Mesendoderm (in vitro differentiated cells): ENCODE results near the gene IPO11.

Source experiments
- DNase-seq: peaks from one replicate; pipeline ENCODE4 v3.0.0; 2013
- H2AK5ac ChIP-seq: 2 replicates; pipeline ENCODE4 v1.6.1; 2013; ENCODE audit warnings: low read length, inconsistent platforms
- H2BK120ac ChIP-seq: 2 replicates; pipeline ENCODE4 v1.6.1; 2013; ENCODE audit warnings: low read depth, mild to moderate bottlenecking, low read length, moderate library complexity, mixed read lengths
- H2BK15ac ChIP-seq: replicated peaks from 2 replicates; pipeline ENCODE4 v1.6.1; 2013; ENCODE audit warnings: low read depth, mild to moderate bottlenecking, moderate library complexity
- H2BK5ac ChIP-seq: 2 replicates; pipeline ENCODE4 v1.6.1; 2013; ENCODE audit warnings: low read length, inconsistent platforms
- H3K18ac ChIP-seq: 2 replicates; pipeline ENCODE4 v1.6.1; 2013; ENCODE audit warnings: mild to moderate bottlenecking, low read length, mixed read lengths
- H3K23ac ChIP-seq: one replicate; pipeline ENCODE4 v1.6.1; 2013; ENCODE audit warnings: low read length
- H3K27ac ChIP-seq: 2 replicates; pipeline ENCODE4 v1.5.1; 2013; ENCODE audit warnings: low read depth, mild to moderate bottlenecking, inconsistent platforms, low read length, moderate library complexity
- H3K27me3 ChIP-seq: 2 replicates; pipeline ENCODE4 v1.6.1; 2013; ENCODE audit warnings: low read length, control low read depth, mild to moderate bottlenecking, inconsistent platforms; ENCODE audit not compliant: insufficient read depth, poor library complexity
- H3K36me3 ChIP-seq: 2 replicates; pipeline ENCODE4 v1.6.1; 2013; ENCODE audit warnings: low read length, inconsistent platforms; ENCODE audit not compliant: control insufficient read depth, insufficient read depth
- H3K4ac ChIP-seq: one replicate; pipeline ENCODE4 v1.6.1; 2013; ENCODE audit warnings: low read depth, mild to moderate bottlenecking, low read length, moderate library complexity
- H3K4me1 ChIP-seq: 2 replicates; pipeline ENCODE4 v1.6.1; 2013; ENCODE audit warnings: low read depth, low read length, inconsistent platforms; ENCODE audit not compliant: control insufficient read depth
- H3K4me2 ChIP-seq: 2 replicates; pipeline ENCODE4 v1.6.1; 2013; ENCODE audit warnings: low read length
- H3K4me3 ChIP-seq: 2 replicates; pipeline ENCODE4 v1.5.1; 2013; ENCODE audit warnings: mild to moderate bottlenecking, low read length
- H3K56ac ChIP-seq: one replicate; pipeline ENCODE4 v1.6.1; 2013; ENCODE audit warnings: low read length
- H3K79me1 ChIP-seq: 2 replicates; pipeline ENCODE4 v1.6.1; 2013; ENCODE audit warnings: low read length, inconsistent platforms
- H3K79me2 ChIP-seq: 2 replicates; pipeline ENCODE4 v1.6.1; 2013; ENCODE audit warnings: mild to moderate bottlenecking, low read length; ENCODE audit not compliant: control insufficient read depth, insufficient read depth
- H3K9ac ChIP-seq: 2 replicates; pipeline ENCODE4 v1.6.1; 2013; ENCODE audit warnings: low read length, inconsistent platforms
- H4K5ac ChIP-seq: one replicate; pipeline ENCODE4 v1.6.1; 2013; ENCODE audit warnings: low read length
- H4K8ac ChIP-seq: one replicate; pipeline ENCODE4 v1.6.1; 2013; ENCODE audit warnings: low read depth, mild to moderate bottlenecking, control low read depth, low read length, moderate library complexity
- WGBS: extraction: QIAGEN DNeasy Blood & Tissue Kit; methylation state at CpG from one replicate; pipeline ENCODE4 v1.1.7; 2013; ENCODE audit warnings: low lambda C conversion rate, missing lambda C conversion rate; ENCODE audit not compliant: insufficient coverage; ENCODE audit errors: extremely low coverage; 5-methylcytosine and 5-hydroxymethylcytosine counted together

Gene IPO11

GRCh38 chr5:62575489-62575888, 162.9 kb downstream of the IPO11 start:
- H3K56ac ChIP-seq, result no peak overlapping the region
- H4K5ac ChIP-seq, result no peak overlapping the region
- no peak overlapping the region for H2BK120ac ChIP-seq
- no peaks in the 10 kb centered on the region for H3K79me2 ChIP-seq
- H3K23ac ChIP-seq, result no peak overlapping the region
- H3K27ac ChIP-seq, result no peak overlapping the region
- no peak overlapping the region for H3K4me2 ChIP-seq
- H3K36me3 ChIP-seq, result no peaks in the 10 kb centered on the region
- no peaks in the 10 kb centered on the region for H3K4me1 ChIP-seq
- no peak overlapping the region for H3K9ac ChIP-seq
- H2BK5ac ChIP-seq, result no peak overlapping the region
- no peaks in the 10 kb centered on the region for H3K27me3 ChIP-seq
- no peak for DNase-seq
- no peak overlapping the region for H2AK5ac ChIP-seq
- no peak overlapping the region for H3K4ac ChIP-seq
- H3K4me3 ChIP-seq, result no peak overlapping the region
- no peak overlapping the region for H2BK15ac ChIP-seq
- WGBS, result no CpG with 5 or more reads among the region's 1 CpG
- no peak overlapping the region for H3K18ac ChIP-seq
- H3K79me1 ChIP-seq, result no peaks in the 10 kb centered on the region
- no peak overlapping the region for H4K8ac ChIP-seq

DNA sequence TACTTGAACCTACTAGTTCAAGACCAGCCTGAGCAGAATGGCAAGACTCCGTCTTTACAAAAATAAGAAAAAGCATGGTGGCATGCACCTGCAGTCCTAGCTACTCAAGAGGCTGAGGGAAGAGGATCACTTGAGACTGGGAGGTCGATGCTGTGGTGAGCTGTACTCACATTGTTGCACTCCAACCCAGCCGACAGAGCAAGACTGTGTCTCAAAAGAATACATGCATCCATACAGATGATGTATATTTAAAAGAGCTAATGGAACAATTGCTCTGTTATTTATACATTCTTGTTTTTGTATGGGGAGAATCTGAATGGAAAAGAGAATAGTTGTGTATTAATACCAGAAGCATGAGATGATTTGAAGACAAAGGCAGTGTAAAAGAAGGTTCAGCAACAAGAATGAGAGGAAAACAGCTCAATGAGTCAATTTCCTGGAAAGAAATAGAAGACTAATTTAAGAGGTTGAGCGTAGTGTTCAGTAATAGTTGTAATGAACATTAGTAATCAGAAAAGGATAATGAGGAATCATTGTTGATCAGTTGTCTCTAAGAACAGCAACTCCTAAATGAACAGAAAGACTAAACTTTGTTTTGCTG, 164.1 kb downstream of the IPO11 start:
- H2BK5ac ChIP-seq, result no peak overlapping the region
- H3K4me2 ChIP-seq, result no peak overlapping the region
- H3K9ac ChIP-seq, result no peak overlapping the region
- no peak overlapping the region for H3K4ac ChIP-seq
- no peaks in the 10 kb centered on the region for H3K79me2 ChIP-seq
- no peaks in the 10 kb centered on the region for H3K27me3 ChIP-seq
- no peak overlapping the region for H3K27ac ChIP-seq
- no peaks in the 10 kb centered on the region for H3K4me1 ChIP-seq
- H3K79me1 ChIP-seq, result no peaks in the 10 kb centered on the region
- H2BK120ac ChIP-seq, result no peak overlapping the region
- H3K56ac ChIP-seq, result no peak overlapping the region
- H4K5ac ChIP-seq, result no peak overlapping the region
- no peak overlapping the region for H4K8ac ChIP-seq
- H3K36me3 ChIP-seq, result no peaks in the 10 kb centered on the region
- H2AK5ac ChIP-seq, result no peak overlapping the region
- WGBS, result no CpG with 5 or more reads among the region's 4 CpGs
- H3K4me3 ChIP-seq, result no peak overlapping the region
- H3K18ac ChIP-seq, result no peak overlapping the region
- H3K23ac ChIP-seq, result no peak overlapping the region
- H2BK15ac ChIP-seq, result no peak overlapping the region
- DNase-seq, result no peak

DNA sequence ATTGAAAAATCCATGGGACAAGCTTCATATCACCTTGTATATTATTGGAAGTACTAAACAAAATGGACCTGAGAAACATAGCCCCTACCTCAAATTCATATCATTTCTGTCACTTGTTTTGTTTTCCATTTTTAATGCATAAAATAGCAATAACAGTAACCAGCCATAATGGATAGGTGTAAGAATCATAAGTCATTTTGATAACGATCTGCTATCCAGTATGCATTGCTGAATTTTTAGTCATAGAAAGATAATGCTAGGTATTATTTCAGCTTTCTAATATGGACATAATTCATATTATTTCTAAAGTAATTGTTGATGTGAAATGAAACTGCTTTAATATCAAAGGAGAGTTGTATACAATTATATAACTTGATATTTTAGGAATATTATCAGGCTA, 164.9 kb downstream of the IPO11 start:
- Histone ChIP-seq H3K4me1 (no peaks in the 10 kb centered on the region), H3K18ac (no peak overlapping the region), H3K27me3 (no peaks in the 10 kb centered on the region), H3K79me1 (no peaks in the 10 kb centered on the region), H3K56ac (no peak overlapping the region), H3K79me2 (no peaks in the 10 kb centered on the region), H4K8ac (no peak overlapping the region), H3K4me3 (no peak overlapping the region), H3K4me2 (no peak overlapping the region), H3K27ac (no peak overlapping the region), H2BK120ac (no peak overlapping the region), H3K23ac (no peak overlapping the region), H4K5ac (no peak overlapping the region), H2BK5ac (no peak overlapping the region), H2AK5ac (no peak overlapping the region), H3K9ac (no peak overlapping the region), H3K4ac (no peak overlapping the region), H2BK15ac (no peak overlapping the region), H3K36me3 (no peaks in the 10 kb centered on the region)
- WGBS, result no CpG with 5 or more reads among the region's 1 CpG
- DNase-seq, result no peak

GRCh38 chr5:62578540-62578939, 166.0 kb downstream of the IPO11 start, which contains the start of gene LRRC70:
TSS of gene LRRC70 (plus strand) at chr5:62578819. CDS start at chr5:62579439, 620 bp downstream.
- Histone ChIP-seq H3K56ac (no peak within 1 kb of the TSS), H3K18ac (no peak within 1 kb of the TSS), H2BK15ac (no peak within 1 kb of the TSS), H3K79me2 (no peaks in the 10 kb centered on the region), H3K4me2 (no peak within 1 kb of the TSS), H3K23ac (no peak within 1 kb of the TSS), H3K27ac (no peak within 1 kb of the TSS), H2AK5ac (no peak within 1 kb of the TSS), H3K4me3 (no peak within 1 kb of the TSS), H3K79me1 (no peaks in the 10 kb centered on the region), H3K27me3 (no peaks in the 10 kb centered on the region), H3K4me1 (no peaks in the 10 kb centered on the region), H2BK120ac (no peak within 1 kb of the TSS), H3K36me3 (no peaks in the 10 kb centered on the region), H3K9ac (no peak within 1 kb of the TSS), H2BK5ac (no peak within 1 kb of the TSS), H4K5ac (no peak within 1 kb of the TSS), H3K4ac (no peak within 1 kb of the TSS), H4K8ac (no peak within 1 kb of the TSS)
- peak; percentile 96 for DNase-seq
- no CpG with 5 or more reads among the region's 4 CpGs for WGBS

- H3K18ac ChIP-seq, result no peak overlapping the region
- H2BK120ac ChIP-seq, result no peak overlapping the region
- H3K36me3 ChIP-seq, result no peaks in the 10 kb centered on the region
- no peak overlapping the region for H4K5ac ChIP-seq
- DNase-seq, result no peak
- 100% methylated on average over 2 of the region's 5 CpGs for WGBS
- no peak overlapping the region for H2BK15ac ChIP-seq
- no peak overlapping the region for H2BK5ac ChIP-seq
- H3K56ac ChIP-seq, result no peak overlapping the region
- H3K79me2 ChIP-seq, result no peaks in the 10 kb centered on the region
- H3K27ac ChIP-seq, result no peak overlapping the region
- H3K9ac ChIP-seq, result no peak overlapping the region
- H3K27me3 ChIP-seq, result no peaks in the 10 kb centered on the region
- no peak overlapping the region for H3K4me2 ChIP-seq
- H3K4me3 ChIP-seq, result no peak overlapping the region
- no peaks in the 10 kb centered on the region for H3K79me1 ChIP-seq
- no peak overlapping the region for H3K23ac ChIP-seq
- no peak overlapping the region for H4K8ac ChIP-seq
- H2AK5ac ChIP-seq, result no peak overlapping the region
- H3K4ac ChIP-seq, result no peak overlapping the region
- H3K4me1 ChIP-seq, result no peaks in the 10 kb centered on the region
Observed at GRCh38 chr5:62579761-62580160, 167.2 kb downstream of the IPO11 start.
